ENCODE data around the gene MVB12B. TPM values are rescaled to one million over a fixed set of nuclear protein-coding genes. Genes with fewer than 3 reads are reported as not detected.

MVB12B gene
- total RNA-seq, 1 experiment from 2014 or later = 5.8 TPM

DNA sequence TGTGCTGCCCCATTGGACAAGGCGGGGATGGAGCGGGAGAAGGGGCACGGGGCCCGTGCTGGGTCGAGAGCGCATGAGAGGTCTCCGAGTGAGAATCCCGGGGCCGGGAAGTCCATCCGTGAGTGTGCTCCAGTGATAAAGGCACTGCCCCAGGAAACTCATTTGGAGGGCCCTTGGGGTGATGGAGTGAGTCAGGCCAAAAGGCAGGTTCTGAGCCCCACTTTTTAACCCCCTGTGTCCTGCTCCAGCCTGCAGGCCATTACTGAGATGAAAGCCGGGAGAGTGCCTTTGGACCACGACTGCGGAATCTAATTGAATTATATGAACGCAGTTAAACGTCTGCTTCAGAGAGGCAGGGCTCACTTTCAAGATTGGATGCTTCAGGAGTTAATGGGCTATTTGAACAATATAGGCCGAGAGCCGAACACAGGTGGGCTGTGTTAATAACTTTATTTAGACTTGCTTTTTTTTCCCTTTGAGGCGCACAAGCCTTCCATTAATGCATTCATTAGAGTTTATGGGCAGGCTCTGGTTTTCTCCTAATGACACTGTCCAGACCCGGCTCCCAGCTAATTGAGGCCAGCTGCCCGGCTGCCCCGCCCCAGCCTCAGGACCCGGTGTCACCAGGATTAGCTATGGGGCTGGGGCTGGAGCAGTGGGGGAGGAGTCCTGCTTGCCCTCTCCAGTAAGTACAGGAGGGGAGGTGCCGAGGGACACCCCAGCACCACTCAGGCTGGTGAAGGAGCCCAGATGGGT lies 208.0 kb downstream of the MVB12B start:
- TF ChIP-seq, protein P1, sequence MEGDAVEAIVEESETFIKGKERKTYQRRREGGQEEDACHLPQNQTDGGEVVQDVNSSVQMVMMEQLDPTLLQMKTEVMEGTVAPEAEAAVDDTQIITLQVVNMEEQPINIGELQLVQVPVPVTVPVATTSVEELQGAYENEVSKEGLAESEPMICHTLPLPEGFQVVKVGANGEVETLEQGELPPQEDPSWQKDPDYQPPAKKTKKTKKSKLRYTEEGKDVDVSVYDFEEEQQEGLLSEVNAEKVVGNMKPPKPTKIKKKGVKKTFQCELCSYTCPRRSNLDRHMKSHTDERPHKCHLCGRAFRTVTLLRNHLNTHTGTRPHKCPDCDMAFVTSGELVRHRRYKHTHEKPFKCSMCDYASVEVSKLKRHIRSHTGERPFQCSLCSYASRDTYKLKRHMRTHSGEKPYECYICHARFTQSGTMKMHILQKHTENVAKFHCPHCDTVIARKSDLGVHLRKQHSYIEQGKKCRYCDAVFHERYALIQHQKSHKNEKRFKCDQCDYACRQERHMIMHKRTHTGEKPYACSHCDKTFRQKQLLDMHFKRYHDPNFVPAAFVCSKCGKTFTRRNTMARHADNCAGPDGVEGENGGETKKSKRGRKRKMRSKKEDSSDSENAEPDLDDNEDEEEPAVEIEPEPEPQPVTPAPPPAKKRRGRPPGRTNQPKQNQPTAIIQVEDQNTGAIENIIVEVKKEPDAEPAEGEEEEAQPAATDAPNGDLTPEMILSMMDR (conservative IDR thresholded peaks at IDR 0.05) = no peak
- Mint-ChIP-seq H3K27me3 (ENCODE audit: low read depth) (peaks cover 30% of the 10 kb centered on the region), H3K4me3 (peak overlapping the region in 1 of 2 experiments; percentile 16; a peak in 2 of 5 replicates), H3K36me3 (ENCODE audit: insufficient read depth in 1 of 3, low read depth in 3 of 3) (no peaks in the 10 kb centered on the region), H3K27ac (peak overlapping the region in 1 of 3 experiments; percentile 82; a peak in 1 of 7 replicates), H3K4me1 (peaks cover 51 to 68% of the 10 kb centered on the region in 2 experiments), H3K9me3 (no peaks in the 10 kb centered on the region; a peak in 1 of 5 replicates)
- no peak overlapping the region for H2BK15ac ChIP-seq (ENCODE audit: low read depth, low read length)
- no peak overlapping the region for H2BK120ac ChIP-seq (ENCODE audit: low read depth, low read length, poor library complexity, severe bottlenecking)
- H2BK20ac ChIP-seq (ENCODE audit: low read depth, low read length, poor library complexity, severe bottlenecking) = no peak overlapping the region
- no peaks in the 10 kb centered on the region for H3K79me1 ChIP-seq (ENCODE audit: insufficient read depth, low read depth, low read length, poor library complexity, severe bottlenecking)
- no peak overlapping the region for H3K9ac ChIP-seq (ENCODE audit: extremely low read depth, insufficient read length, low read length)
- H3K14ac ChIP-seq (ENCODE audit: insufficient read depth, low read length) = no peak overlapping the region
- no peaks in the 10 kb centered on the region for H3K79me2 ChIP-seq (ENCODE audit: insufficient read depth, low read length)
- no peak overlapping the region for H2BK5ac ChIP-seq (ENCODE audit: insufficient read length, low read length)
- H3K27me3 ChIP-seq (ENCODE audit: insufficient read depth, low read length) = no peaks in the 10 kb centered on the region; the same call in 1 of the 2 replicates
- WGBS (ENCODE audit: extremely low coverage, insufficient read length, low lambda C conversion rate) = no CpG with 5 or more reads among the region's 23 CpGs
- H3K4ac ChIP-seq (ENCODE audit: low read depth, low read length) = no peak overlapping the region
- H2BK12ac ChIP-seq (ENCODE audit: insufficient read length, low read depth, low read length) = no peak overlapping the region
- no peak overlapping the region for H3T11ph ChIP-seq (ENCODE audit: low read length)
- H3K56ac ChIP-seq (ENCODE audit: insufficient read length, low read depth, low read length) = no peak overlapping the region
- no peak overlapping the region for H2AFZ ChIP-seq (ENCODE audit: low read length)
- H3K27ac ChIP-seq (ENCODE audit: insufficient read length, low read depth, low read length) = no peak overlapping the region
- no peak overlapping the region for H3K18ac ChIP-seq (ENCODE audit: insufficient read length, low read depth, low read length)
- no peak overlapping the region for H2AK5ac ChIP-seq (ENCODE audit: insufficient read length, low read length)
- H3K9me3 ChIP-seq (ENCODE audit: control insufficient read depth, low read depth, low read length) = no peaks in the 10 kb centered on the region
- H4K5ac ChIP-seq (ENCODE audit: insufficient read length, low read depth, low read length) = no peak overlapping the region
- no peaks in the 10 kb centered on the region for H3K23me2 ChIP-seq (ENCODE audit: insufficient read length, low read depth, low read length, poor library complexity, severe bottlenecking)
- peaks cover 3% of the 10 kb centered on the region; the same call in 1 of the 2 replicates for H3K4me1 ChIP-seq (ENCODE audit: insufficient read depth, low read length)
- no peak overlapping the region for H4K91ac ChIP-seq (ENCODE audit: insufficient read length, low read depth, low read length)
- H3K23ac ChIP-seq (ENCODE audit: insufficient read length, low read depth, low read length) = no peak overlapping the region
- DNase-seq = no peak
- no peak overlapping the region for H4K8ac ChIP-seq (replicated peaks; ENCODE audit: insufficient read length, low read depth, low read length)
- peak overlapping the region; percentile 35 for H3K4me2 ChIP-seq (ENCODE audit: insufficient read depth, insufficient read length, low read length)
- H4K20me1 ChIP-seq (ENCODE audit: control insufficient read depth, insufficient read depth, insufficient read length) = no peaks in the 10 kb centered on the region
